Activated T-cell treated with anti-CD3 and anti-CD28 coated beads, Interleukin-2, amount 50 U/mL, for 72 hours (primary cell): Measurements from ENCODE around the gene JPT1. TPM values are rescaled to one million over a fixed set of nuclear protein-coding genes. Genes with fewer than 3 reads are reported as not detected.

Experiments used
- ATAC-seq, 2 donors: fragments of 150-1000 bp; cut with Tn5 transposase; replicated peaks in 1 of 2; 2 replicates each; pipeline ENCODE4 v1.10.0; 2021; ENCODE audit warnings: moderate library complexity in 2 of 2, mild to moderate bottlenecking in 1 of 2
- DNase-seq, 2 donors: peaks; one replicate each; pipeline ENCODE4 v3.0.0; 2021 to 2022; ENCODE audit warnings: mixed read lengths in 1 of 2
- H3K27ac Mint-ChIP-seq: one replicate; pipeline ENCODE4 v1.8.0; 2022; ENCODE audit warnings: mild to moderate bottlenecking, moderate library complexity, mixed read lengths
- H3K27me3 Mint-ChIP-seq: one replicate; pipeline ENCODE4 v1.8.0; 2022; ENCODE audit warnings: low read depth, mixed read lengths
- H3K36me3 Mint-ChIP-seq, 2 donors: one replicate each; pipeline ENCODE4 v1.8.0; 2022; ENCODE audit warnings: mixed read lengths in 2 of 2, mild to moderate bottlenecking in 1 of 2; ENCODE audit not compliant: insufficient read depth in 2 of 2
- H3K4me1 Mint-ChIP-seq: one replicate; pipeline ENCODE4 v1.8.0; 2022; ENCODE audit warnings: low read depth, mixed read lengths
- H3K4me3 Mint-ChIP-seq, 2 donors: one replicate each; pipeline ENCODE4 v1.8.0; 2022; ENCODE audit warnings: mild to moderate bottlenecking in 2 of 2, mixed read lengths in 2 of 2, moderate library complexity in 2 of 2
- H3K9me3 Mint-ChIP-seq, 2 donors: one replicate each; pipeline ENCODE4 v1.8.0; 2022; ENCODE audit warnings: mixed read lengths in 2 of 2
- total RNA-seq, 2 donors: library from RNA; stranded (reverse); gene quantifications; one replicate each; pipeline ENCODE4 v1.2.3, GENCODE V29; 2022

JPT1 gene
- 100 to 1,000 TPM; 162 to 188 TPM for total RNA-seq

GRCh38 chr17:75154195-75155106 lies at the start of gene JPT1:
JPT1 (minus strand) TSS chr17:75154512; CDS start chr17:75154397, 115 bp downstream.
- Mint-ChIP-seq H3K4me3 (peak within 1 kb of the TSS; percentile 95 to 96), H3K4me1 (peaks cover 53% of the 10 kb centered on the region), H3K36me3 (peaks cover 5 to 8% of the 10 kb centered on the region in 2 donors), H3K9me3 (no peaks in the 10 kb centered on the region), H3K27ac (peak within 1 kb of the TSS; percentile 89), H3K27me3 (no peaks in the 10 kb centered on the region)
- ATAC-seq (peak; percentile 95 to 97), DNase-seq (peak; percentile 98)

- H3K4me3 Mint-ChIP-seq, result no peak overlapping the region
- no peak for DNase-seq
- H3K27me3 Mint-ChIP-seq, result no peaks in the 10 kb centered on the region
- ATAC-seq, result no peak
- H3K36me3 Mint-ChIP-seq, result no peaks in the 10 kb centered on the region
- H3K9me3 Mint-ChIP-seq, result no peaks in the 10 kb centered on the region
- H3K4me1 Mint-ChIP-seq, result peaks cover 11% of the 10 kb centered on the region
- H3K27ac Mint-ChIP-seq, result no peak overlapping the region
Observed at GRCh38 chr17:75199886-75200618, 45.7 kb upstream of the JPT1 start.

GRCh38 chr17:75194879-75195278 lies 40.6 kb upstream of the JPT1 start:
- H3K4me3 Mint-ChIP-seq, result no peak overlapping the region
- no peaks in the 10 kb centered on the region for H3K27me3 Mint-ChIP-seq
- H3K4me1 Mint-ChIP-seq, result no peaks in the 10 kb centered on the region
- no peaks in the 10 kb centered on the region for H3K9me3 Mint-ChIP-seq
- ATAC-seq, result no peak
- DNase-seq, result no peak
- H3K36me3 Mint-ChIP-seq, result no peaks in the 10 kb centered on the region
- no peak overlapping the region for H3K27ac Mint-ChIP-seq

GRCh38 chr17:75191584-75191983 lies 37.3 kb upstream of the JPT1 start:
- DNase-seq (no peak), ATAC-seq (no peak)
- no peaks in the 10 kb centered on the region for H3K36me3 Mint-ChIP-seq
- H3K27ac Mint-ChIP-seq, result no peak overlapping the region
- H3K27me3 Mint-ChIP-seq, result no peaks in the 10 kb centered on the region
- no peaks in the 10 kb centered on the region for H3K9me3 Mint-ChIP-seq
- no peak overlapping the region for H3K4me3 Mint-ChIP-seq
- H3K4me1 Mint-ChIP-seq, result peaks cover 13% of the 10 kb centered on the region

- H3K27ac Mint-ChIP-seq, result no peak overlapping the region
- no peaks in the 10 kb centered on the region for H3K27me3 Mint-ChIP-seq
- H3K4me3 Mint-ChIP-seq, result no peak overlapping the region
- H3K4me1 Mint-ChIP-seq, result peaks cover 24% of the 10 kb centered on the region
- ATAC-seq, result no peak
- DNase-seq, result no peak
- peaks cover under 1 to 3% of the 10 kb centered on the region in 2 donors for H3K36me3 Mint-ChIP-seq
- no peaks in the 10 kb centered on the region for H3K9me3 Mint-ChIP-seq
Observed at GRCh38 chr17:75188614-75189013, 34.3 kb upstream of the JPT1 start.

- Mint-ChIP-seq H3K27me3 (no peaks in the 10 kb centered on the region), H3K4me1 (peaks cover 46% of the 10 kb centered on the region), H3K4me3 (peak overlapping the region; percentile 74 to 82), H3K9me3 (no peaks in the 10 kb centered on the region), H3K36me3 (peaks cover 7 to 13% of the 10 kb centered on the region in 2 donors), H3K27ac (peak overlapping the region; percentile 89)
- no peak for ATAC-seq
- DNase-seq, result no peak
Observed at GRCh38 chr17:75183999-75184884, 29.9 kb upstream of the JPT1 start.

GRCh38 chr17:75182569-75183436 lies 28.5 kb upstream of the JPT1 start, which contains the start of gene SUMO2:
SUMO2 (minus strand) TSS chr17:75182959; CDS start chr17:75182834, 125 bp downstream.
- Mint-ChIP-seq H3K4me1 (peaks cover 42% of the 10 kb centered on the region), H3K36me3 (peaks cover 7 to 16% of the 10 kb centered on the region in 2 donors), H3K4me3 (peak within 1 kb of the TSS; percentile 90 to 99), H3K27me3 (no peaks in the 10 kb centered on the region), H3K9me3 (no peaks in the 10 kb centered on the region), H3K27ac (peak within 1 kb of the TSS; percentile 99)
- DNase-seq (peak; percentile 93 to 98), ATAC-seq (peak; percentile 84 to 85)

GRCh38 chr17:75182319-75182568 lies 27.9 kb upstream of the JPT1 start:
- peaks cover 7 to 16% of the 10 kb centered on the region in 2 donors for H3K36me3 Mint-ChIP-seq
- H3K4me1 Mint-ChIP-seq, result peaks cover 42% of the 10 kb centered on the region
- H3K4me3 Mint-ChIP-seq, result peak overlapping the region; percentile 90 to 99
- H3K9me3 Mint-ChIP-seq, result no peaks in the 10 kb centered on the region
- peak; percentile 2 to 3 for ATAC-seq
- no peak overlapping the region for H3K27ac Mint-ChIP-seq
- no peak for DNase-seq
- H3K27me3 Mint-ChIP-seq, result no peaks in the 10 kb centered on the region

- Mint-ChIP-seq H3K9me3 (no peaks in the 10 kb centered on the region), H3K4me1 (peaks cover 43% of the 10 kb centered on the region), H3K36me3 (peaks cover 7 to 17% of the 10 kb centered on the region in 2 donors), H3K27ac (peak overlapping the region; percentile 99), H3K4me3 (peak overlapping the region; percentile 90 to 99), H3K27me3 (no peaks in the 10 kb centered on the region)
- DNase-seq (peak; percentile 32 to 36), ATAC-seq (no peak)
Observed at GRCh38 chr17:75181608-75182318, 27.5 kb upstream of the JPT1 start.

- no peak for ATAC-seq
- peaks cover 47% of the 10 kb centered on the region for H3K4me1 Mint-ChIP-seq
- H3K9me3 Mint-ChIP-seq, result no peaks in the 10 kb centered on the region
- no peaks in the 10 kb centered on the region for H3K27me3 Mint-ChIP-seq
- no peak for DNase-seq
- peak overlapping the region; percentile 99 for H3K27ac Mint-ChIP-seq
- peaks cover 7 to 21% of the 10 kb centered on the region in 2 donors for H3K36me3 Mint-ChIP-seq
- peak overlapping the region; percentile 90 to 99 for H3K4me3 Mint-ChIP-seq
Observed at GRCh38 chr17:75181110-75181509, 26.8 kb upstream of the JPT1 start.

GRCh38 chr17:75178453-75178852 lies 24.1 kb upstream of the JPT1 start:
- DNase-seq, result peak in 1 of 2 donors; percentile 31
- no peak for ATAC-seq
- H3K9me3 Mint-ChIP-seq, result no peaks in the 10 kb centered on the region
- peaks cover 40% of the 10 kb centered on the region for H3K4me1 Mint-ChIP-seq
- H3K27ac Mint-ChIP-seq, result no peak overlapping the region
- no peaks in the 10 kb centered on the region for H3K27me3 Mint-ChIP-seq
- no peak overlapping the region for H3K4me3 Mint-ChIP-seq
- peaks cover 10 to 35% of the 10 kb centered on the region in 2 donors for H3K36me3 Mint-ChIP-seq
